Stimulated activated CD4-positive, alpha-beta T cell treated with anti-CD3 and anti-CD28 coated beads, Interleukin-1b, Interleukin-23, amount 100 ng/mL, for 1 hour (primary cell): ENCODE results near the gene TRPM3.
"Not testable (repeated sequence)": the region's sequence is repeated elsewhere in the genome, so short reads cannot be mapped to it uniquely, and the experiment has no call there.

Experiments
- DNase-seq, 2 donors: peaks; one replicate each; pipeline ENCODE4 v3.0.0-alpha.2; 2020; ENCODE audit warnings: low read depth in 2 of 2

TRPM3 gene

DNA sequence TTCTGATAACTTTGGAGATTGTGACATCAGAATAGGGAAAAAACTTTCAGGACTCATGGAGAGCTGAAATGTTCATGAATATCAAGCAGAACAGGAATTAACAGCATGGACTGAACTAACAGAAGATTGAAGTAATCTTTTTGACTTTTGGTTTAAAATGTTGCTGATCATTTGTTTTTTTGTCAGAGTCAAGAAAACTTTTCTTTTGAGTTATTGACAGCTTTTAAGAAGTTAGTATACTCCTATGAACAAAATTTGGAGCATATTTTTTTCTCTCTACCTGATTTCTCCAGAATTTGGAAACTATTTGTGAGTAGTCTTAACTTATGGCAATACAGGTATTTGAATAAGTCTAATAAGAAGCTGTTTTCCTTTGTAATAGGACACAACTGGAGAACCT lies 462.7 kb downstream of the TRPM3 start:
- DNase-seq = no peak

DNA sequence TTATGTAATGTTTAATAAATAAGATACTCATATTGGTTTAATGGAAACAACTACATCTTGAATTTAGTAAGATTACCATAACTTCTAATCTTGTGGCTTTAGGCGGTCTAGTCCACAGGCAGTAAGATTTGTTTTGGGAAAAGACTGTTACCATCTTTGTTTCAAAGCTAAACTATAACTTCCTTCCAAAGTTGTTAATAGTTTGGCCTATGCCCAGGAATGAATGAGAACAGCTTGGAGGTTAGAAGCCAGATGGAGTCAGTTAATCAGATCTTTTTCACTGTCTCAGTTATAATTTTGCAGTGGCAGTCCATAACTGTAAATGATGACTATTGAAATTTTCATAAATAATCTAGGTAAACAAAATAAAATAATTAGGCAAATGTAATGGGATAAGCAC lies 465.1 kb downstream of the TRPM3 start:
- no peak for DNase-seq

DNA sequence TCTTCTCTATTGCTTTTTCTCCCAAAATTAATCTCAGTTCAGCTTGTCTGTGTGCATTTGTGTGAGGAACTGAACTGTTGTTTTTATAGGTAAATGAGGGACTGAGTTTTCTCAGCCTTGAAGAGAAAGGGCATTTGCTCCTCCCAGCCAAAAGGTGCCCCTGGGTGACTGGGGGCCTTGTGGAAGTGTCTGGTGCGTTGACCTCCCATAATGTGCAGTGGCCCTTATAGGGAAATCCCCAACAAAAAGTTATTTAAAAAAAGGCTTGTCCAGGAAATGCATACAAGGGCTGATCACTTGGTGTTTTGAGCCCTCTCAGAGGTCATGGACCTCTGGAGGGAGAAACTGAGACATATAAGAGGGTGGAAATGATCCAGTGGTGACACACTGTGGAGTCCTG lies 467.3 kb downstream of the TRPM3 start:
- no peak for DNase-seq

DNA sequence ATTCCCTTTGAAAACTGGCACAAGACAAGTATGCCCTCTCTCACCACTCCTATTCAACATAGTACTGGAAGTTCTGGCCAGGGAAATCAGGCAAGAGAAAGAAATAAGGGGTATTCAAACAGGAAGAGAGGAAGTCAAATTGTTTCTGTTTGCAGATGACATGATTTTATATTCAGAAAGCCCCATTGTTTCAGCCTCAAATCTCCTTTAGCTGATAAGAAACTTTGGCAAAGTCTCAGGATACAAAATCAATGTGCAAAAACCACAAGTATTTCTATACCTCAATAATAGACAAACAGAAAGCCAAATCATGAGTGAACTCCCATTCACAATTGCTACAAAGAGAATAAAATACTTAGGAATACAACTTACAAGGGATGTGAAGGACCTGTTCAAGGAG lies 476.8 kb downstream of the TRPM3 start:
- DNase-seq = not testable (repeated sequence)

DNA sequence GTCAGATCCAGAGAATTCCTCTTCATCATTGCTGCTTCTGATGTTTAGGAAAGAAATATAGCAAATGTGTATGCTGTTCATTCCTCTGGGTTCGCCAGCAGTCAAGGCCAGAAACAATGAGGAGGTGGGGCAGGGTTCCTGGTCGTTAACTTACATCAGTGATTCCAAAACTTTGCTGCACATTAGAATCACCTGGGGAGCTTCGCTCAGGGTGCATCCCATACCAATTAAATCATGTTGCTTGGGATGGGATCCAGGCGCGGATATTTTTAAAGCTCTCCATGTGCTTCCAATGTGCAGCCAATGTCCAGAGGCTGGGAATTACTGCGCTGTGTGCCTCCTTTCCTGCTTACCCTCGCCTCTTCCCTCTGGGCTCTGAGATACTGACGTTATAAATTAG lies 479.1 kb downstream of the TRPM3 start:
- DNase-seq = no peak

DNA sequence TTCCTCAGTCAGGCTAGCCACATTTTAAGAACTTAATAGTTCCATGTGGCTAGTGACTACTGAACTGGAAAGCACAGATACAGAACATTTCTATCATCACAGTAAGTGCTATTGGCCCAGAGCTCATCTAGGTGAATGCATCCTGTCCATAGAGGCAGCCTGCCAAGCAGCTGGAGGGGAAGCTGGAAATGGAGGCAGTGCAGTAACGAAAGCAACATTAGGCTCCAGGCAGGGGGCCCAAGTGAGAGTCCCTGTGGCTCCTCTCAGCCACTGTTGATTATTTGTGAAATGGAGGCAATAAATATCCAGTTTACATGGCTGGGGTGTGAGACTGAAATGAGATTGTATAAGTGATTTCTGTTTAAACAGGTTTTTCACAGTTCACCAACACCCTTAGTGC lies 479.8 kb downstream of the TRPM3 start:
- DNase-seq = no peak

DNA sequence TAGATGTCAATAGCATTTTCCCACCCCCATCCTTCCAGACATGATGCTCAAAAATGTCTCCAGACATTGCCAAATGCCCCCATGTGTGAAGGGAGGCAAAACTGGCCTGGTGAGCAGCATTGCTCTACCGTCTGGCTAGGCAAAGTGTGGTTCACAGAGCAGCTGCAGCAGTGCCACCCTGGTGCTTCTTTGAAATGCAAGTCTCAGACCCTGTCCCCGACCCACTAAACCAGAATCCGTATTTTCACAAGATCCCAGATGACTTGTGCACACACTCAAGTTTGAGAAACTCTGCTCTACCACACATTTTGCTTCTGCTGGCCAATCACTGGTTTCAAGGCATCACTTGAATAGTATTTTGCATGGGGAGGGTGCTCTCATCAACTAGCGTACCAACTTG lies 480.4 kb downstream of the TRPM3 start:
- DNase-seq = no peak

DNA sequence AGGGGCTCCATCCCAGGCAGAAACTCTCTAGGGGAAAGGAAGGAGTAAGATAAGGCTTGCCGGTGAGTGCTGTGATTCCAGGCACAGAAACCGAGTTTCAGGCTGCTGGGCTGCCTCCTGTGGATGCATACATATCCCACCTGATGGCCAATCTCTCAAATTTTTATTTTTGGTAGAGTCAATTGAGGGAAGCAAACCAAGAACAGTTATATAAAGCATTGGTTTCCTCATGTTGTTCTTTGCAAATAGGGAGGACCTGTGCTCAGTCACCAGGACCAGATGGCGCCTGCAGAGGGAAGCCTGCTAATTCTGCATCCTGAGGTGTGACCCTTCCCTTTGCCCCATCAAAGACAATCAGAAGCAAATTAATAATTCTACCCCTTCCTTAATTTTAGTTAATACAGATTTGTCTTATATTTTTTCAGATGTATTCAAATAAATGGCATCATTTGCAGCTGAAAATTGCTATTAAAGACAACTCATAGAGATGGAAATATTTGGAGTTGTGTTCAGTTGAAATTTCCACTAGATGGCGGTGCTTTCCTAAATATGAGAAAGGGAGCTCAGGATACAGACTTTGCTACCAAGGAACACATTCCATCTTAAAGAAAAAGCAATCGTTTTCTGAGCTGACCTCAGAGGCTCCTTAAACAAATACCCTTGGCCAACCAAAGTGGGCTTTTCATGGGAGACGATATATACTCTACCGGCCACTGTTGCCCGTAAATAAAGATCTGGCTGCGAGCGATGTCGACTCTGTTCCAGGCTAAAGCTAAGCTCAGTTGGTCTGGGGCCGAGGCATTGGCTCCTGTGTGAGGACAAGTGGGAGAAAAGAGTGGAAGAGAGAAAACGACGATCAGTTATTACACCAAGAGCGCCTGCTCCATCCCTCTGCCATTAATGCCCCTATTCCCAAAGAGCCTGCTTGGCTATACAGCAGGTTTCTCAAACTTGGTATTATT lies 481.3 kb downstream of the TRPM3 start:
- DNase-seq = no peak

DNA sequence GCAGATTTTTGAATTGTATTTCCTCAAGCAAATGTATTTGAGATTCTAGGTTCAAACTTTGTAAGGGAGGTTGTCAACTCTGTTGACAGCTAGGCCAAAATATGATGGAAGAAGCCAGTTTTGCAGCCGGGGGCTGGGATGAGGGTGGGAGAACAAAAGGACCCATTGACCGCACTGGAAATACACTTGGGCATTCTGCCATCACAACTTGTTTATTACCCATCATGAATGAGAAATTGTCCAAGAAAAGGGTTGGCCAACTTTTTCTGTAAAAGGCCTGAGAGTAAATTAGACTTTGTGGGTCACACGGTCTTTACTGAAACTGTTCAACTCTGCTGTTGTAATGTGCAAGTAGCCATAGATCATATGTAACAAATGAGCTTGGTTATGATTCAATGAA lies 485.6 kb downstream of the TRPM3 start:
- DNase-seq = no peak

DNA sequence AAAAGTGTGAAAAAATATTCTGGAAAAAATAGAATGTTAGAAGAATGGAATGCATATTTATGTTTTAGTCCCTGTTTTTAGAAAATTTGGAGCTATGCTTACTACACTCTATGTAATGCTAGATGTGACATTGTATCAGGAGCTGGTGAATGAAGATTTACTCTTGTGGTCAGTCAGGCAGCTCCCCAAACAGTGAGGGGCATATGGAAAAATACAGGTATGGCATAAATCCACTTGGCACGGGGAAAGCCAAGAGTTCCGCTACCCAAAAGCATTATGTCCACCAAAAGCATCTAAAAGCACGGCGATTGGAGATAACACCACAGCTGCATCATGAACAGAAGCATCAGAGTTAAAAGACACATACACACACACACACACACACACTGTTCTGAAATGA lies 486.7 kb downstream of the TRPM3 start:
- DNase-seq = no peak

DNA sequence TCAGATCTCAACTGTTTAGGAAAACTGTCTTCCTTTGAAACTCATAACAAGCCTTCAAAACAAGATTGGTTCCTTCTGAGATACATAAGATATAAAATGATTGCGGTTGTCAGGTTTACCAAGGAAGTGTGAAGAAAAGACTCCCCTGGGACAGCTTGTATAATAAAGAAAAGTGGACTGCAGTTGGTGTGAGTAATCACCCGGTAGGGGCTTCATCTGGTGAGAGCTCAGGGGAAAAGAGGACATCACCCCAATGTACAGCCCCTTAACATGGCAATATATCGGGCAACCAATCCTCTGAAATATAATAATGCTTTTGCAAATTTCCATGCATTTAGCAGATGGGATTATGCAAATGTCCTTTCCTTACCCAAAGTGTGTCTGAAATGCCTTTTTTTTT lies 490.4 kb downstream of the TRPM3 start:
- no peak for DNase-seq

DNA sequence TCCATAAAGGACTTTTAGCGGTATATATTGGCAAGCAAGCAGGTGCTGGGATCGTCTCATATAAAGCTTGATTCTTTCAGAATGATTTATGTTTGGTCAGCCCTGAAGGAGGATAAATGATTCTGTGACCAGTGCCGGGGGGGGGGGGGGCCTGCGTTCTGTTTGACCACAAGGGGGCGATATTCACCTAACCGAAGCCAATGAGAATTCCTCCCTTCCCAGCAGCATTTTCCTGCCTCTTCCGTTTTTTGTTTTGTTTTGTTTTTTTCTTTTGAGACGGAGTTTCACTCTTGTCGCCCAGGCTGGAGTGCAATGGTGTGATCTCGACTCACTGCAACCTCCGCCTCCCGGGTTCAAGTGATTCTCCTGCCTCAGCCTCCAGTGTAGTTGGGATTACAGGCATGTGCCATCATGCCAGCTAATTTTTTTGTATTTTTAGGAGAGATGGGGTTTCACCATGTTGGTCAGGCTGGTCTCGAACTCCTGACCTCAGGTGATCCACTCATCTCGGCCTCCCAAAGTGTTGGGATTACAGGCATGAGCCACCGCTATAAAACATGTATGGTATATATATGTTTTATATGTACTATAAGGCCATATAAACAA lies 492.2 kb downstream of the TRPM3 start:
- DNase-seq = not testable (repeated sequence)

DNA sequence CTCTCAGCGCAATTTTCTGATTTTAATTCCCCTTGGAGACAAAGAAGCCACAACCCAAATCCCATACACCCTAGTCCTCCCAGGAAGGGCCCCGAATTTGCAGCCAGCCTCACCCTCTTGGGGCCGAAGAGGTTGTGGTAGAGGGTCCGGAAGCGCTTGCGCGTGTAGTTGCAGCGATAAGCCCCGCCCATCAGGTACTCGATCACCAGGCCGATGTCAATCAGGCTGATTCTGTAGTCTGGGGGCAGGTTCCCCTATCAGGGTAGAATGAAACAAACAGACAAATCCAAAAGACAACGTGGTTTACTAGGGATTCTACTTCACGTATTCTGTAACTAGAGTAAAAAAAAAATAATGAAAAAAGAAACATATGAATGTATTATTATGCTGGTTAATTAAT lies 496.3 kb downstream of the TRPM3 start:
- DNase-seq = no peak

DNA sequence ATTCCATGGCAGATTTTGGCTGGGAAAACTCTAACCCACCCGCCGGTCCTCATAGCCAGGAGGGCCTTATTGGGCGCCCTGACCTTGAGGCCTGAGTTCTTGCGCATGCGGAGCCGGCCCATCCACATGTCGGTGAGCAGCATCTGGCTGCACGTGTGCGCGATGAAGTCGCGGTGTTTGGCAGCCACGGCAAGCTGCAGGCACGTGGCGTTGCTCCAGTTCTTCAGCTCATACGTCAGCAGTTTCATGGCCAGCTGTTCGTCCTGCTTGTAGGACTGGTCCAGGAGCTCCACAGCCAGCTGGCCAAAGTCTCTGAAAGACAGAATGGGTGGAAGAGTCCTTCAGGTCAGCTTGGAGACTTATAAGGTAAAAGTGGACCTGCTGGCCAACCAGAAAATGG lies 502.6 kb downstream of the TRPM3 start:
- DNase-seq = no peak

DNA sequence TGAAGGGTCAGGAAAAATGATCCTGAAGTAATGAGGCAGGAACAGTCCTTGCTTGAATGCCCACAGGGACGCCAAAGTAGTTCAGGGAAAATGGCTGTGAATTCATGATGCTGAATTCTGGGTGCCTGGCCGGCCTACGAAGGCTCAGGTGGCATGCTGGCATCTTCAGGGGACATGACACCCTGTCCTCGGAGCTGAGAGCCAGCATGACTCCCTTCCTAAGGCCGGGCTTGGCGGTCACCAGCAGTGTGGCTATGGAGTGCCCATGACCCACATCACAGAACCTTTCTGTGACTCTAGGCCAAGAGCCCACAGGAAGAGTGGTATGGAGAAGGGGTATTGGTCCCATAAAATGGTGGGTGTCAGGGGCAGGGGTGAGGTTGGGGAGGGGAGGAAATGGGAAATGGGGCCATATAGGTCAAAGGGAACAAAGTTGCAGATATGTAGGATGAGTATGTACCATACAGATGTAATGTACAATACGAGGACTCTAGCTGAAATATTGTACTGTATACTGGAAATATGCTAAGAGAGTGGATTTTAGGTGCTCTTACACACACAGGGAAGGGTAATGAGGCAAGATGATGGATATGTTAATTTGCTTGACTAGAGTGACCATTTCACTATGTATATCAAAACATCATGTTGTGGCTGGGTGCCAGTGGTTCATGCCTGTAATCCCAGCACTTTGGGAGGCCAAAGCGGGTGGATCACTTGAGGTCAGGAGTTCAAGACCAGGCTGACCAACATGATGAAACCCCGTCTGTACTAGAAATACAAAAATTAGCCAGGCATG lies 504.2 kb downstream of the TRPM3 start:
- no peak for DNase-seq

DNA sequence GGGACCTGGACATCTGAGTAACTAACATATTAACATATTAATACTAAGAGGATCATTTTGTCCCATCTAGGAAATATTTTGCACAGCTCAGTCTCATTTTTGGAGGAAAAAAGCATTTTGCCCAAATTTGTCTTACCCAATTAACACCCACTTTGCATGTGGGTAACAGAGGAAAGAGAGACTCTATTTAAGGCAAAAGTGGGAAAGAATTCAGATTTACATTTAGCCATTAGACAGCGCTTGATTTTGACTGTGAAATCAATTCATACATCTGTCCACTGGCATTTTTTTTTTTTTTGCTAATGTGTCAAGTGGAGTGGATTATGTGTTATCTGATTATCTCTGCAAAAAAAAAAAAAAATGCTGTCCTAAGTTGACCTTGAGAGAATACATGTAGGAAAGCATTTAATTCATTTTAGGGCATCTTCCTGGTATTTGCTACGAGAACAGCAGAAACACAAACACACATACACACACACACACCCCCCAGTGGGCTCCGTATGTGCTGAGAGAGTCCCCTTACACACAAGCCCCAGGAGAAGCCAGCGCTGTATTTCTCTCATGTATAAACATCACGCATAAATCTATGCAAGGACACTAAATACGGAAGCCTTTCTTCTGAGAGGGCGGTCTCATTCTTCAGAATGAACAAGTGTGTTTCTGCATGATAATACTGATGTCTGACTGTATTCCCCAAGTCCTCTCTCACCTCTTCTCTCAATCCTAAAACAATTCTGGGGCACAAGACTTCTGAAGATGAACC lies 505.0 kb downstream of the TRPM3 start:
- no peak for DNase-seq

DNA sequence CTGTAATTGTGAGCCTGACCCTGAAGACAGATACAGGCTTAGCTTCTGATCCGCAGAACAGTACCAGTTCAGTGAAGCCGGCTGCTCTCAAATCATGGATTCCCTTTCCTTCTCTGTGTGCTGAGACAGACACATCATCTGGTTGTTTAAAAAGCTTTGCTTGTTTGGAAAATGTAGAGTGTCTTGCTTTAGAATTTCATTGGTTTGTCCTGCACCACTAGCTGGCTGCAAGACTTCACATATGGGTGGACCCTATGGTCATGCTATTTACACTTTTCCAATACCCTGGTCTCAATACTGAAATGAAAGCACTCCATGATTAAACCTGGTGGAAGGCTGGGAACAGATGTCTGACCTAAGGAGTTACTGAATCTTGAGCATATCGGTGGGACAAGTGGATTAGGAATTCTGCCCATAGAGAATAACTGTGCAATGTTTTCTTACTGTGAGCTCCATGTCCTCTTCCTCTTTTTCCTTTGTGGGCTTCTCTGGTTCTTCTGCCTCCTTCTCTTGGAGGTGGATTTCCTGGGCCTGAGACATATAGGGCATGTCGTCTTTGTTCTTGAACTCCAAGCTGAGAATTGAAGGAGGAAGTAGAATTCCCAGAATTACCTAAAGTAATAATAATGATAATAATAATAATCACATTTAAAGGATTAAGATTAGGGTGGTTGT lies 505.8 kb downstream of the TRPM3 start:
- DNase-seq = no peak

DNA sequence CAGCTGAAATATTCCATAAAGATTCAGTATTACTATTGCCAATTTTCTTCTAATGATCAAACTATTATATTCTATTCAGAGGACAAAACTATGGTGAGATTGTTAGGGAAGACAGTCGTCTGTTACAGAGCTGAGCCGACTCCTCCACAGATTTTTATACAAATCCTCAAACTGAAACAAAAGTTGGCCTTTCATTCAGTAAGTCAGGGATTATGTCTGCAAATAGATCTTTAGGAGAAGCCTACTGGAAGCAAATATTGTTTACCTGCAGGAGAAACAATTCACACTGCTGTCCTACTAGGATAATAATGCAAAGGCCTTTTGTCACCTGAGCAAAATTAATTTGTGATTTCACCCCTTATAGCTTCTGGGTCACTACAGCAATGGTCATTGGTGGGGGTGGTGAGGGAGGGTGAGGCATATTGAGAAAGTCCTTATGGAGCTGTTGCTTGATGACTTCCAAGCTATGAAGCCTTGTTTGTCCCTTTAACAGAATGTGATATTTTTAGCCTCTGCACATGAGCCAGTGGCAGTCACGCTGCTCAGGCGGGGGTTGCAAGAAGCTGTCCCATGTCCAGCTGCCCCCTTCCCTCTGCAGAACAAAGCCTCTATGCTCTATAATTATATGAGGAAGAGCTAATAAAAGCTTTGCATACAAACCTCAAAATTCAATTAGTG lies 506.5 kb downstream of the TRPM3 start:
- DNase-seq = no peak

DNA sequence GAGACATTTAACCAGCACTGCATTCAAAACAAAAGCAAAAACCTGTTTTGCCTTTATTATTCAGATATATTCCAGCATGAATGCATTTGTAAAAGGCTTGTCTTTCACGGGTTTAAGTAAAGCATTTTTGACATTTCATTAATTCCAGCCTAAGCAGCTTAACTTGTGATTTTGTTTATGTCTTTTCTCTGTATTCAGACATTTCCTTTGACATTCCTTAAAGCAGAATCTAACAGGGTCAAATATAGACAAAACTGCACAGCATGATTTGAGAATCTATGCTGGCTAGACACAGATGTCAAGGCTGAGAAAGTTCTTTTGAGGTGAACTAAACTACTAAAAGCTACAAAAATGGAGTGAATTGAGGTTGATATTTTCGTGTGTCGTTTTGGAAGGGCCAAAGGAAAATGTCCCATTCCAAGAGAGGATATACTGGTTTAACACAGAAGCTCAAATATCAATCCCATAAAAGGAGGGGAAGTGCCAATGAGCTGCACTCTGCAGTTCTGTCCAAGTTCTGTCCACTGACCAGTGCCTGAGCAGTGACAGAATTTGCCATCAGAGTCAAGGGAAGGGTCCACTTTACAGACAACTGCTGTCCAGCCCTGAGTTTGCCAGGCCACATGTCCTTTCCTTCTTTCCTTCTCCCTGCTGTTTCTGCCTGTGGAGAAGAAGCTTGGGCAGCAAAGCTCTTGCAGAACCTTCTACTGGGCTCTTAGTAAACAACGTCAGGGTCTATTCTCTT lies 508.2 kb downstream of the TRPM3 start:
- DNase-seq = no peak

DNA sequence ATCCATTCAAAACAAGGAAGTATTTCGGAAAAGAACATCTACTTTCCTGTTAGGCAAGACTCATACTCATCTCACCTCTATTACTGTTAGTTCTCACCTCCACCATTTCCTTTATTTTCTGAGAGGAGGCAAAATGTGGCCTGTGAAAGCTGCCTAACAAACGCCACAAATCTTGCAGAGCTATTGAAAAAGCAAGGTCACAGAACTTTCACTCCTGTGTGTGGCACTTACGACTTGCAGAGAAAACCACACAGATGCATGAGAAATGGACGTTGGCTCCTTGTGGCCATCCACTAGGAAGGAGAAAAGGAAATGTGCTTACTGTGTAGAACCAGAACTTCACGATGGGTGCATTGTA lies 511.2 kb downstream of the TRPM3 start:
- no peak for DNase-seq
